HG02571 (cell line): ENCODE measurements around the gene SAMD13.

Experiments
- ATAC-seq: cut with Tn5 transposase; IDR thresholded peaks from one replicate; pipeline ENCODE4 v1.9.1; 2021; ENCODE audit warnings: mild to moderate bottlenecking, moderate library complexity; ENCODE audit not compliant: unreplicated experiment

The SAMD13 gene

DNA sequence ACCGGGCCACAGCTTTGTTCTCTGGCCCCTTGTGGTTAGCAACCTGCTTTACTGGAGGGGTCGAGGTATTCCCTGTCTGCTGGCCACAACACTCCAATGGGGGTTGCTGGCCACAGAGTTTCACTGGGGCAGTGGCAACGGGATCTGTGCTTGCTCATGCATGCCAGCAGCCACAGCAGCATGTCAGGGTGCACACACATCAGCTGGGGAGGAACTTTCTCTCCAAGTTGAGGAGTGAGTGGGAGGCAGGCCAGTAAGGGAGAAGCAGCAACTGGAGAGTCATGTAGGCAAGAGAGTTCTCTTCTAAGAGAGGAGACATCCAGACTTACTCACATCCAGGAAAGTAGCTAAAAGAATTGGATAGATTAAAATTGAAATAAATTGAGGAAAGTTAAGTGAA lies 38.0 kb downstream of the SAMD13 start:
- no peak for ATAC-seq

DNA sequence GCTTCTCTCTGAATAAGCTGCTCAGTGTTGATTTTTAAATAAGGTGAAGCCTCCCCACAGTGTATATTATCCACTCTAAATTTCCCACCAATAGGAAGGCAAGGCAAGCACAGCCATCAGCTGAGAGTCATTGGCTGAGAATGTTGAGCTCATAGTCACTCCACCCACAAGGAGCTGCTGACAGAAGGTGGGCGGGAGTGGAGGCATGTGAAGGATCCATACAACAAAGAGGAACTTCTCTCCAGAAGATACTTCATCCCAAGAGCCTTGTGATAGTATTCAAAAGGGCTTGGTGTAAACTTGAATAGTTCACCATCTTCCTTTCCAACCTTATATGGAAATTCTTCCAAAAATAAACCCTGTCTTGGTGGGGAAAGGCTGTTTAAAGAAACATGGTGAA lies 42.8 kb downstream of the SAMD13 start:
- ATAC-seq: no peak

DNA sequence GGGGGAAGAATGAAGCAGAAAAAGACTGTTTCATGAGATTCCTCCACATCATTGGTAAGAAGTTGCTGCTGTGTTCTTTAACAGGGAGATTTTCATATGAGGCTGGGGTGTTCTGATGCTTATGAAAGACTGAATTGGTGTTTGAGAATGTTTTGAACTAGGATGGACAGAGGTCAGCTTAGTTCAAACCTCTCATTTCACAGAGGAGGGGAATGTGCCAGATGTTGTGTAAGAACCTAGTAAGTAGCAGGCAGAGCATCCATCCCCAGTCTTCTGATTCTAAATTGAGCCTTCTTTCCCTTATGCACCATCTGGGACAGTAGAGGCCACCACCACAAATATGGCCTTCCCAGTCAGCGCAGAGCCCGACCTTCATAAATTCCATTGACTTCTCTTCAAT lies 43.7 kb downstream of the SAMD13 start:
- no peak for ATAC-seq

DNA sequence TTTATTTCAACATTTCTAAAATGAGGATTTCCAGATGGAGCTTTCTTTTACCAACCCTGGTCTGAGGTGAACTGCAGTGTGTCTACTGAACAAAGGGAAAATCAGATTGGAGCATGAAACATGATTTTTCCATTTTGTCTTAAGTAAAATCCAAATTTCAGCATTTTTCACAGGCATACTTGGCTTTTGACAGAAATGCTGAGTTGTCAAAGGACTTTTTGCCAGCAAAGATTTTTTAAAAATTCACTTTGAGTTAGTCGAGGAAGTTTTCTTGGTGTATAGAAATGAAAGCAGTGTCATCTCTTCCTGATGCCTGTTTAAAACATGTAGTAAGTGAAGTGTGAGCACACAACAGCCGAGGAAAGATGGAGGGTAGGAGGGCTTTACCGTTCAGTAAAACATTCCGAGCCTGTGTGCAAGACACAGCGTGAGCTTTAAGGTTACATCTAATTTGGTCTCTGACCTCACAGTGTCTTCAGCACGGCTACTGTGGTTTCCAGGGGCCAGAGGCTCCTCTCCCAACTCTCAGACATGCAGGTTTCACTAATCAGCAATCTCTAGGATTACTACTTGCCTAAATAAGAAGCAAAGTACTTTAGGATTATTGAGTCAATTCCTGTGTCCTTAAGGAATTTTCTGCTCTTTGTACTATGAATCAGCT lies 45.9 kb downstream of the SAMD13 start:
- ATAC-seq: no peak

DNA sequence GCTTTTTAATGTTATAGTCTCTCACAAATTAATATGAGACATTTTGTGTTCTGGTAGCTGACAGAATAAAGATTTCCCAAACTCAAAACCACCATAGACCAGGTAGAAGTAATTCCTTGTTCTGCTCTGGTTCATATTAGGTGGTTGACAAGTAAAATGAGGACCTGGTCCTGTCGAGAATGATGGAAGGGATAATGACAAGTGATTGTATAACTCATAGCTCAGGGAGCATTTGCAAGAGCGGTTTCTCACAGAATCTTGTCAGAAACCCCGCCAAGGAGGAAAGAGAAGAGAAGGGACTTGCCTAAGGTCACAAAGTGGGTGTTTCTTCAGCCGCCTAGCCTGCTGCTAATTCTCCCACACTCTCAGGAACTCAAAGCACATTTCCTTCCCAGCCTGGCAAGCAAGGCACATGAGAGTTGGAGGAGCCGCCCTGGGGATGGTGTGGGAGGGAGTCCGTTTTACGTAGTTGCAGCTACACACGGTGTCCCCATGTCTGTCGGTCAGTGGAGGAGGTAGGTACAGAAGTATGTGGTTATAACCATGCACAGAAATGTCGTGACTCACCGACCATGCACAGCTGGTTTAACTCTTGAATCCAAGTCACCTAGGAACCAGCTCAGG lies 46.5 kb downstream of the SAMD13 start:
- no peak for ATAC-seq

DNA sequence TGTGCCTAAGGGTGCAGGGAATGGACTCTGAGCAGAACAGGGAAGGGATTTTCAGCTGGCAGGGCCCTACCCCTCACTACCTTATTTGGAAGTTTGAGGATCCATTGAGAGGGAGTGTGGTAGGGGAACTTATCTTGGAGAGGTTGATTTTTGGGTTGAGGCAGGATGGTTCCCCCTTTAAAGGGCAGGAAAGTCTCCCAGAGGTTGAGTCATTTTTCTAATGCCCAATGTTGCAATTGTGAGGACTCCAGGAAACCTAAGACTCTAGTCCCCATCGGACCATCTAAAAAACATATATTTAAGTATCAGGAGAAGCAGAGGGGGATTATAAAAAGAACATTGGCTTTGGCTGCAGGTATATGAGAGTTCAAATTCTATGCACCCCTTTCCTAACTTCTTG lies 47.3 kb downstream of the SAMD13 start:
- ATAC-seq: no peak

DNA sequence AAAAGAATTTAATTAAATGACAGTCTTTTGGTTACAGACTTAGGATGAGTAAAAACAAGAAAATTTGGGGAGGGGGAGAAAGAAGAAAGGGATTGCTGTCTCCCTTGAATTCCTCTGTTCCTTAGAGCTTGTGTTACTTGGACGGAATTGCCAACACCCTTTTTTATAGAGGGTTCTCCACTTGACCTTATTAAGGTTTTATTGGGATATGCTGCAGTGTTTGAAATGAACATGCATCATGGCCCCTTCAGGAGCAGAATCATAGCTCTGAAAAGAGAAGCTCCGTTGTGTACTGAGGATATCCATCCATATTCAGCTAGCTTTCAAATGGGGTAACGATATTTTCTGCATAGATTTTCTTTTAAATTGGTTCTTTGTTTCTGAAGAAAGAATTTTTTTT lies 48.6 kb downstream of the SAMD13 start:
- no peak for ATAC-seq

DNA sequence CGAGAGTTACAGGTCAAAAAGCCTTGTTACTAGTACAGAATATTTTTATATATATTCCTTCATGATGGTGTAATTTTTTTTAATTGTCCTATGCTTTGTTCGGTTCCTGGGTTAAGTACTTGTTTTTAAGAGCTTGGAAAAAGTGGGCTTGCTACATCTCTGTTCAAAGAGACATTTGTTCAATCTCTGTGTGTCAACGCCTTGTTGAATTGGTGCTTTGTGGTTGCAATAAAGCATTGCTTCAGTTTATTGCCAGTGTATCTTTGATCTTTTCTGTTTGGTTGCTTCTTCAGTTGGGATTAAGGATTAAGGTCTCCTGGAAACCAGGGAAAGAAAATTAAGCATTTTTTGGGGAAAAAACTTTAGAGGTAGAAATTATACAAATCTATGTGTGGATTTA lies 49.0 kb downstream of the SAMD13 start:
- ATAC-seq: no peak

DNA sequence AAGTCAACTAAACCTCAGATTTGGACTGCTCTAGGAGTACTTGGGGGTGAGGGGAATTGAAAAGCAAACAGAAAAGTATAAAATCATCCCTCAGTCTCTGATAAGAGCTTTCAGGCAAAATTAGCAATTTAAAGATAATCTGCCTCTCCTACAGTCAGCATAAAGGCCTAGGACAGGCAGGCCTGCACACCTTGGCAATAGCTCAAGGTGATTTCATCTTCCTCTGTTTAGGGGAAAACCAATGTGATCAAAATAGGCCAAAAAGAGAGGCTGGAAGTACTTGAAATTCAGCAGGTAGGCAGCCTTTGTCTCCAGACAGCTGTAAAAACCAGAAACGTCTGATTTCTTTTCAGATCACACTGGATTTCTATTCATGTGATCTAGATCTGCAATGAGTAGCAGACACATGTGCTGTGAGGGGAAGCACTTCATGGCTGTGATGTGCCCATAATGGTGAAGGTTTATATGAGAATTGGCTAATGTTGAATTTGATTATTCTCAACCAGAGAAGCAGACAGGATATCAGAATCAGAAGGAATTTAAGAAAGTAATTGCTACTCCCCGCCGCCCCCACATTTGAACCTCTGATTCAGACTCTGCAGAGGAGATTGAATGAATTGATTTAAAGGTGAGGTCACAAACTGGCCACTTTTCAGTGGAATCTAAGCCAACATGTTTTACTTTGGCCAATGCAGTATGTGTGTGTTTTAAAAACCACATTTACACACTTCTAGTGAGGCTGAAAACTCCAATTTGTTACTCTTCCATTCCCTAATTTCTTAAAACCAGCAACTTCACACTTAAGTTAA lies 51.0 kb downstream of the SAMD13 start:
- ATAC-seq: no peak

DNA sequence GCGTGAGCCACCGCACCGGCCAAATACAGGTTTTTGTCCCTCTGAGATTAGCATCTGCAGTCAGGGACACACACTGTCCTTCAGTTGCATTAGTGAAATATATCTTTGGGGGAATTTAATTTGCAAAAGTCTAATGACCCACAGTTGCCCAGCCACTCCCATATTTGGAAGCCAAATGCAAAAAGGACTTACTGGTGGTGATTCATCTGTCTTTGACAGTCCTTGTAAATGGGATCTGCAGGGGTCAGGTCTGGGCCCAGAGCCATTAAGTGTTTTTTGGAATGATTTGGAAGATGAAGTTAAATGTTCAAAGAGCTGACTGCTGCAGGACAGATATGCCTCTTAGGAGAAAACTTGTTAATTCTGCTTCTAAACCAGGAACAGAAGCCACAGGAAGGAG lies 52.2 kb downstream of the SAMD13 start:
- no peak for ATAC-seq

DNA sequence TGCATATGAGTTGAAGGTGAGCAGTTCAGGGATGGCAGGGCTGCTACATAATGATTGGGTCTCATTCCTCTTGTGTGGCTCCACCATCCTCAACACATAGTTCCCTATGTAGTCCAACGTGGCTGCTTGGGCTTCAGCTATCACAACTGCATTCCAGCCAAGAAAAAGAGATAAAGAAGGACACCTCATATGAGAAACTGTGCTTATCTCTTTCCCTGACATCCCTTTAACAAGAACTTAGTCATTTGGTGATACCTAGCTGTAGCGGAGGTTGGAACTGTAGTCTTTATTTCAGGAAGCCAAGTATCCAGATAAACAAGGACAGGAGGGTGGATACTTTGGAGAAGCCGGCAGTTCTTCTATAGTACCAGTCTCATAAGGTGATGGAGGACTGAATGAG lies 54.0 kb downstream of the SAMD13 start:
- no peak for ATAC-seq

DNA sequence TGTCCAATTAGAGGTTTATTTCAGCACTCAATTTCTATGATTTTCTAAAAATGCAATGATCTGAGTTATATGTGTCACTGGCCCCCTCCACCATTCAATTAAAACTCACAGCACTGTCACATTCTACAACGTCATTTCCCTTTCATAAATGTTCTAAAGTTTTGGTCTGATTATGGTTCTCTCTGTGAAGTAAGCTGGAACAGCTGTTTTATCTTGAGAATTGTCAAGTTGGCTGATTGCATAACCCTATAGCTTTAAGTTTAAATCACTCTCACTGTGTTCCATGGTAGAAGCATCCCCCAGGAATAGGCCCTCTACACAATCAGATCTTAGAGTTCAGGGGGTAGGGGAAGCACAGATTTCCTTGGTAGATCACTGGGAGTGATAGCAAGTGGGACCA lies 55.4 kb downstream of the SAMD13 start:
- no peak for ATAC-seq

DNA sequence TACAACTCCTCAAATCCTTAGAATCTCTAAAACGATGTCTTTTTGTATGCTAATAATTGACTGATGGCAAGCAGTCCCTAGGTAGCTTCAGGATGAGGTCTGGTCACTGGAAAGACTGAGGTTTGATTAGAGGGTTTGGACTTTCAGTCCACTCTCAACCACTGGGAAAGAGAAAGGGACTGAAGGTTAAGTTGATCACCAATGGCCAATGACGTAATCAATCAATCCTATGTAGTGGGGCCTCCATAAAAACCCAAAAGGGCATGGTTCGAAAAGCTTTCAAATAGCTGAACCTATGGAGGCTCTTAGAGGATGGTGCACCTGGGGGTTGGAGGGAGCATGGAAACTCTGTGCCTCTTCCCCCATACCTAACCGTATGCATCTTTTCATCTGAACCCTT lies 57.2 kb downstream of the SAMD13 start:
- ATAC-seq: no peak

DNA sequence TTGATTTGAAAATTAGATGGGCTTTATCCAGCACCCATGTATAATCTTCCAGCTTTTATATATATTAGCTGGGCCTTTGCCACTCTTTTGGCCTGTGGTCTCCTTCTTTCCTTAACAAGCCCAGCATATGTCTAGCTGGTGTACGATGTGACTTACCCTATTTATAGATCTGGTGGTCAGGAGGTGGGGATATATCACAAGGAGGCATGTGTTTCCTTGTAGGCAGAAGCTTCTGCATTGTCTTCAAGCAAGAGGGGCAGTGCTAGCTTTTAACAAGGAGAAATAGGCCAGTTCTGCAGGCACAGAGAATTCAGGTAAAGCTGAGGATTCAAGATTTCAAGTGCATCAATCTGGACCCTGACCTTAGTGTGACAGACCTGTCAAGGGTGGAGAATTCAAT lies 58.8 kb downstream of the SAMD13 start:
- no peak for ATAC-seq

DNA sequence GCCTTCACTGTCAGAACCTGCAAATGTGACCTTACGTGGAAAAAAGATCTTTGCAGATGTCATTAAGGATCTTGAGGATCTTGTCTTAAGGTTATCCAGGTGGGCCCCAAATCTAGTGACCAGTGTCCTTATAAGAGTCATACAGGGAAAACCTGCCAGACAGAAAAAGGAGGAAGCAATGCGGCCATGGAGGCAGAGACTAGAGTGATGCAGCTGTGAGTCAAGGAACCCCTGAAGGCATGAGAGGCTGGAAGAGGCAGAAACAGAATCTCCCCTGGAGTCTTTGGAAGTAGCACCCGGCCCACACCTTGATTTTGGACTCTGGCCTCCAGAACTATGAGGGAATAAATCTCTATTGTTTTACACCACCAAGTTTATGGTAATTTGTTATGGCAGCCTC lies 60.3 kb downstream of the SAMD13 start:
- ATAC-seq: no peak

DNA sequence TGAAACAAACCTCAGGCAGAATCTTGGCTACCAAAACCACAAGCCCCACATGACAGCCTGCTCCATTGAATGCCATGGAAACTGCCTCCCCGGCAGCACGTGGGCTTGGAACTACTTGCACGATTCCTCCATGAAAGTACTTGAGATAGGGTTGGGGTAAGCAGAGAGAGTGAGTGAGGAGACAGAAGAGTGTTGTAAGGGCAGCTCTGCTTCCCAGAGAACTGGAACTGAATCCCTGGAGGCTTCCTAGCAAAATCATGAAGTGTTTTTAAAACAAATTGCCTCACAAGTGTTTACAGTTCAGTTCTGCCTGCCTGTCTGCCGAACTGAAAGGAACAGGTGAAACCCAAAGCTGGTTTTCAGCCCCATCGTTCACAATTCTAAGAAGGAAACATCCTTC lies 61.5 kb downstream of the SAMD13 start:
- no peak for ATAC-seq

DNA sequence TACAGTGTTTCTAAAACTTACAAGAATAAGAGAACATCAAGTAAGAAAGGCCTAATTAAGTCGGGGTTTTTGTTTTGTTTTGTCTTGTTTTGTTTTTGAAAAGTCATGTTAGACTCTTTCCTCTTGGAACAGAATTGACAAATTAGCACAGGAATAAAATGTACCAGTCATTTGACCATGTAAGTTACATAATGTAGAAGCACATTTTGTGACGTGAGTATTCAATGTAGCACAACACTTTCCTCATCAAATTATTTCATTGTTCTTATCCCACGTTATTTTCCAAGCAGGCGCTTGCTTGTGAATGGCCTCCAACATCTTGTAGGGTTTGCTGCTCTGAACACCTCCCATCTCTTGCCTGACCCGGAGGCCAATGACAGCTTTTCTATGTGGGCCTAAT lies 62.1 kb downstream of the SAMD13 start:
- no peak for ATAC-seq

DNA sequence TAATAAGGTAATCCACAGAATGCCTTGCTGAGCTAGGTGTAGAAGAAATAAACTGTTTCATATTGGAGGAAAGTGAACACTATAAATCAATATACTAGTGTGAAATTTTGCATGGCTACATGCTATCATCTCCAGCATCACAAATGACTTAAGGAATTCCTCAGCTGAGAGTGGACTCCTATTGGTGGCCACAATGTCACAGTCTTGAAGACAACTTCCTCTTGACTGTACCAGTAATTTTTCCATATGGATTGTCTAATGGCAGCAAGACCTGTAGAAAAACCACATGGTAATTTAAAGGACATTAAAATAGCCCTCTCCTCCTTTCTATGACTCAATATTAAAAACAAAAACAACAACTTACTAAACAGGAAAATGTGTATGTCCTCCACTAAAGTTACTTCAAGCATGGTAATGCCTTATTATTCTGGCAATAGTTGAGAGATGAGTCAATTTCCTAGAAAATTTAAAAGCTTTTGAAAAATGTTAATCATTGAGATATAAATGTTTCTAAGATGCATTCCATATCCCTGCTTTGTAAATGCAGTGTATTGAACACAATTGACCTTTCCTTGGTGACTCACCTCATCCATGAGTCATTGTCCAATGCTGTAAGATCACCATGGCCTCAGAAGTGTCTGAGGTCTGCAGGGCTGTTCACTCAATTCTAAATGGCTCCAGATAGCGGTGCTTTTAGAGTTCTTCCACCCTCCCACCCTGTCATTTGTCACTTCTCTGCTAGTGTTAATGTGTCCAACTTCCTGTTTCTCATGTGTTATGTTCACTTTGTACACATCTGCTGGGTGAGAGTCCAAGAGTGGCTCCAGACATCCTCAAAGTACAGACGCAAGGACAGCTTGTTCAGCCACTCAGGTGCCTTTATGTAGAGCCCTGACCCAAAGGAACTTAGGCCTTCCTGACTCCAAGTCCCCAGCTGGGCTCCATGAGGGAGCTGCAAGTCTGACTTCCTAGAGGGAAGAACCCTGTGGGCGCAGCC lies 64.0 kb downstream of the SAMD13 start:
- no peak for ATAC-seq

DNA sequence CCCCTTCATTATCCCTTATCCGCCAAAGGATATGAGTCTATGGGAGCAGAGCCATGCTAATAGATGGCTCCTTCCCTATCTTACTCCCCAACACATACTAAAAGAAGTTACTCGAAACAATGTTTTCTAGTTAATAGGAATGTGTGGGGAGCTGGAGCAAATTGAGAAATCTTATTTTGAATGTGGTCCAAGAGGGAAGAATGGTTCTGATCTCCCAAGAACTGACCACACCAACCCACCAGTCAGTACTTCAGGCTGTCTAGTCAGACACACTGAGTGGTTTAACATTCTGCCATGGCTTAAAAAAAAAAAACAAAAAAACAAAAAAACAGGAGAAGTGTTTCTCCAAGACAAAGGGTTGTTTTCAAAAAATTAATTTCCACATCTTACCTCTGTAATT lies 65.3 kb downstream of the SAMD13 start:
- ATAC-seq: no peak

DNA sequence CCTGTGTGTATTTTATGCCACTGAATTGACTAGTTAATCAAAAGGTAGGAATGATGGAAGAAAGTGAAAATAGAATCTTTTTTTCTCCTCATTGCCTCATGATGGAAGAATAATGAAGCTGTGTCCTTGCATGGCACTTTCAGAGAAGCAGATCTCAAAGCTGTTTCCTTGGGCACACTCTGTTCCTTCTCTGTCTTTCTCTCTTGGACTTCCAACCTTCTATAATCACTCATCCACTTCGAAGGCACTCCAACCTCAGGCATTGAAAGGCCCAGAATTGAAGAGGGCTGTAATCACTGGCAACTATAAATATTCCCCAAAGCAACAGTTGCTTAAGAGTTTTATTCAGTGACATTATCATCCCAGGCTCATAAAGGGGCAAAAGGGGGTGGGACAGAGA lies 65.7 kb downstream of the SAMD13 start:
- no peak for ATAC-seq

DNA sequence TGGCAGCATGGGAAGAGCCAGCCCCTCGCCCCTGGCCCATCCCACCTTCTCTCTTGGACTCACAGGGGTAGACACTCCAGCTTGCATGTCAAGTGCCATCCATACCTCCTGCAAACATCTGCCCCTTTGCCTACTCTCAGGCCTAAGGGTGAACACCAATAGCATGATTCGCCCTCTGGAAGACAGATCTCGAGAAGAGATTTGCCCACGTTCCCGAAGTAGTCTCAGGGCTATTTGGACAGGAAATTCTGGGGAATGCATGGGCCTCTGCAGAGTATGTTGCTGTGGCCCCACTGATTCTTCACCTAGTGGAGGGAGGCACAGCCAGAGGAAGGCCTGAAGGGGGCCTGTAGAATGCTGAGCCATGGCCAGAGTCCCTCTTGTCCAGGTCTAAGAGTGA lies 66.9 kb downstream of the SAMD13 start:
- no peak for ATAC-seq
